Measurements from ENCODE around the gene VGF.

VGF gene

GRCh38 chr7:101165075-101165957 lies at the start of gene VGF:
Gene VGF (minus strand): TSS chr7:101165569. CDS start chr7:101164843, 726 bp downstream.
- no peak for TF ChIP-seq CTCF (IDR thresholded peaks at IDR 0.05; ENCODE audit: borderline replicate concordance, insufficient read depth, low read depth, low read length)
- no peak within 1 kb of the TSS for H3K4me3 ChIP-seq (ENCODE audit: low read depth, low read length)

- no peak for TF ChIP-seq CTCF (IDR thresholded peaks at IDR 0.05; ENCODE audit: borderline replicate concordance, insufficient read depth, low read depth, low read length)
- H3K4me3 ChIP-seq (ENCODE audit: low read depth, low read length) = no peak overlapping the region
Observed at GRCh38 chr7:101212014-101212413, 46.6 kb upstream of the VGF start.

- TF ChIP-seq CTCF (IDR thresholded peaks at IDR 0.05; ENCODE audit: borderline replicate concordance, insufficient read depth, low read depth, low read length) = no peak
Observed at GRCh38 chr7:101211501-101211900, 46.1 kb upstream of the VGF start.

GRCh38 chr7:101210143-101210542 lies 44.8 kb upstream of the VGF start:
- H3K4me3 ChIP-seq (ENCODE audit: low read depth, low read length) = no peak overlapping the region

More at GRCh38 chr7:101211501-101211900, 46.1 kb upstream of the VGF start:
- no peak overlapping the region for H3K4me3 ChIP-seq (ENCODE audit: low read depth, low read length)

GRCh38 chr7:101208794-101209193 lies 43.4 kb upstream of the VGF start:
- no peak for TF ChIP-seq CTCF (IDR thresholded peaks at IDR 0.05; ENCODE audit: borderline replicate concordance, insufficient read depth, low read depth, low read length)
- no peak overlapping the region for H3K4me3 ChIP-seq (ENCODE audit: low read depth, low read length)

More at GRCh38 chr7:101210143-101210542, 44.8 kb upstream of the VGF start:
- TF ChIP-seq CTCF (IDR thresholded peaks at IDR 0.05; ENCODE audit: borderline replicate concordance, insufficient read depth, low read depth, low read length) = no peak

- H3K4me3 ChIP-seq (ENCODE audit: low read depth, low read length) = no peak overlapping the region
- no peak for TF ChIP-seq CTCF (IDR thresholded peaks at IDR 0.05; ENCODE audit: borderline replicate concordance, insufficient read depth, low read depth, low read length)
Observed at GRCh38 chr7:101207459-101207858, 42.1 kb upstream of the VGF start.

GRCh38 chr7:101206665-101207042 lies 41.3 kb upstream of the VGF start:
- TF ChIP-seq CTCF (IDR thresholded peaks at IDR 0.05; ENCODE audit: borderline replicate concordance, insufficient read depth, low read depth, low read length) = no peak
- H3K4me3 ChIP-seq (ENCODE audit: low read depth, low read length) = no peak overlapping the region
